ENCODE measurements around the gene VWA8. TPM values are rescaled to one million over a fixed set of nuclear protein-coding genes. Genes with fewer than 3 reads are reported as not detected.

Gene VWA8
- total and polyA plus RNA-seq, 2 of the 13 experiments (the other 11 are each of a cell fraction or from before 2014, with no cell fraction given) = 9.1 to 17.3 TPM

- no peak overlapping the region for H3K9ac ChIP-seq (ENCODE audit: insufficient read depth, low read depth, low read length)
- H3K27ac ChIP-seq (ENCODE audit: extremely low read length, insufficient read depth, low read length) = no peak overlapping the region
- TF ChIP-seq NFYB (CRISPR knock-in tag; IDR thresholded peaks at IDR 0.05) (no peak), ZFAT (CRISPR knock-in tag; conservative IDR thresholded peaks at IDR 0.05) (no peak), SMAD1 (CRISPR knock-in tag; IDR thresholded peaks at IDR 0.05; ENCODE audit: borderline replicate concordance, low read depth) (no peak)
- H3K9me3 ChIP-seq (ENCODE audit: low read length) = no peaks in the 10 kb centered on the region
- POLR2A ChIA-PET = no interaction called here
- no peak for FAIRE-seq
- 0 out of 5 replicates have a peak, but pooled peaks cover 0 to 4% of the 10 kb centered on the region in 2 experiments for H3K36me3 ChIP-seq (replicated peaks in 1 of 2; ENCODE audit: control insufficient read depth in 1 of 2, insufficient read depth in 2 of 2, low read length in 2 of 2)
- intact Hi-C loops (cut with micrococcal nuclease; ENCODE audit: unreplicated experiment) (no loop called here), in situ Hi-C loops (cut with HindIII; ENCODE audit: extremely low pct_ligation_motif_present, low pct_unique_long_range_greater_than_20kb) (no loop called here)
- BruUV-seq (replicated peaks) = no TSS peak
- H4K20me1 ChIP-seq (ENCODE audit: insufficient read depth, low read length) = no peaks in the 10 kb centered on the region
- H3K4me1 ChIP-seq (ENCODE audit: insufficient read depth, low read length) = no peaks in the 10 kb centered on the region
- no peak for DNase-seq (ENCODE audit: low spot score)
- no peak for ATAC-seq
- H2AFZ ChIP-seq (ENCODE audit: low read length) = no peak overlapping the region
- H3K4me2 ChIP-seq (ENCODE audit: low read depth, low read length) = no peak overlapping the region
- H3K4me3 ChIP-seq (replicated peaks in 1 of 3; ENCODE audit: insufficient read depth in 1 of 3, low read depth in 2 of 3, low read length in 3 of 3) = no peak overlapping the region
- CTCF ChIA-PET (ENCODE audit: low intra/inter-chr PET ratio, low total read pairs) = no interaction called here
- H3K79me2 ChIP-seq (ENCODE audit: insufficient read depth, low read length) = no peaks in the 10 kb centered on the region
- H3K27me3 ChIP-seq (ENCODE audit: control insufficient read depth in 1 of 2, insufficient read depth in 2 of 2, low read length in 2 of 2) = no peaks in the 10 kb centered on the region
Measured at GRCh38 chr13:41774605-41775218, 186.2 kb downstream of the VWA8 start.

GRCh38 chr13:41767801-41768200 lies 193.1 kb downstream of the VWA8 start:
- Histone ChIP-seq H3K36me3 (replicated peaks in 1 of 2; ENCODE audit: control insufficient read depth in 1 of 2, insufficient read depth in 2 of 2, low read length in 2 of 2) (no peaks in the 10 kb centered on the region; a peak in 1 of 5 replicates), H4K20me1 (ENCODE audit: insufficient read depth, low read length) (no peaks in the 10 kb centered on the region), H3K4me1 (ENCODE audit: insufficient read depth, low read length) (no peaks in the 10 kb centered on the region), H3K4me3 (replicated peaks in 1 of 3; ENCODE audit: insufficient read depth in 1 of 3, low read depth in 2 of 3, low read length in 3 of 3) (no peak overlapping the region), H2AFZ (ENCODE audit: low read length) (no peak overlapping the region), H3K27ac (ENCODE audit: extremely low read length, insufficient read depth, low read length) (no peak overlapping the region), H3K9me3 (ENCODE audit: low read length) (no peaks in the 10 kb centered on the region), H3K27me3 (ENCODE audit: control insufficient read depth in 1 of 2, insufficient read depth in 2 of 2, low read length in 2 of 2) (no peaks in the 10 kb centered on the region), H3K4me2 (ENCODE audit: low read depth, low read length) (no peak overlapping the region), H3K79me2 (ENCODE audit: insufficient read depth, low read length) (no peaks in the 10 kb centered on the region), H3K9ac (ENCODE audit: insufficient read depth, low read depth, low read length) (no peak overlapping the region)
- FAIRE-seq (no peak), DNase-seq (ENCODE audit: low spot score) (no peak), ATAC-seq (no peak)
- CTCF ChIA-PET (ENCODE audit: low intra/inter-chr PET ratio, low total read pairs) = no interaction called here
- POLR2A ChIA-PET = no interaction called here
- 92% methylated on average over 1 of the region's 1 CpG for WGBS (ENCODE audit: low lambda C conversion rate)
- no TSS peak for BruUV-seq (replicated peaks)
- in situ Hi-C loops (cut with HindIII; ENCODE audit: extremely low pct_ligation_motif_present, low pct_unique_long_range_greater_than_20kb) = no loop called here
- TF ChIP-seq HNRNPUL1 (IDR thresholded peaks at IDR 0.05; ENCODE audit: low read depth, low read length) (no peak), BRD4 (CRISPR knock-in tag; IDR thresholded peaks at IDR 0.05) (no peak), USF2 (IDR thresholded peaks at IDR 0.05; ENCODE audit: low read depth, low read length) (no peak), USF2 (CRISPR knock-in tag; IDR thresholded peaks at IDR 0.05; ENCODE audit: borderline replicate concordance) (no peak), ZNF501 (CRISPR knock-in tag; IDR thresholded peaks at IDR 0.05) (no peak)
- TF ChIP-seq, protein P1, sequence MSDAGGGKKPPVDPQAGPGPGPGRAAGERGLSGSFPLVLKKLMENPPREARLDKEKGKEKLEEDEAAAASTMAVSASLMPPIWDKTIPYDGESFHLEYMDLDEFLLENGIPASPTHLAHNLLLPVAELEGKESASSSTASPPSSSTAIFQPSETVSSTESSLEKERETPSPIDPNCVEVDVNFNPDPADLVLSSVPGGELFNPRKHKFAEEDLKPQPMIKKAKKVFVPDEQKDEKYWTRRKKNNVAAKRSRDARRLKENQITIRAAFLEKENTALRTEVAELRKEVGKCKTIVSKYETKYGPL (CRISPR knock-in tag; IDR thresholded peaks at IDR 0.05) = no peak
- intact Hi-C loops (cut with micrococcal nuclease; ENCODE audit: unreplicated experiment) = no loop called here
